ENCODE data around the gene SOS1.
A peak's percentile ranks its signal among the peaks of the same experiment; 100 is the strongest.

SOS1 gene

DNA sequence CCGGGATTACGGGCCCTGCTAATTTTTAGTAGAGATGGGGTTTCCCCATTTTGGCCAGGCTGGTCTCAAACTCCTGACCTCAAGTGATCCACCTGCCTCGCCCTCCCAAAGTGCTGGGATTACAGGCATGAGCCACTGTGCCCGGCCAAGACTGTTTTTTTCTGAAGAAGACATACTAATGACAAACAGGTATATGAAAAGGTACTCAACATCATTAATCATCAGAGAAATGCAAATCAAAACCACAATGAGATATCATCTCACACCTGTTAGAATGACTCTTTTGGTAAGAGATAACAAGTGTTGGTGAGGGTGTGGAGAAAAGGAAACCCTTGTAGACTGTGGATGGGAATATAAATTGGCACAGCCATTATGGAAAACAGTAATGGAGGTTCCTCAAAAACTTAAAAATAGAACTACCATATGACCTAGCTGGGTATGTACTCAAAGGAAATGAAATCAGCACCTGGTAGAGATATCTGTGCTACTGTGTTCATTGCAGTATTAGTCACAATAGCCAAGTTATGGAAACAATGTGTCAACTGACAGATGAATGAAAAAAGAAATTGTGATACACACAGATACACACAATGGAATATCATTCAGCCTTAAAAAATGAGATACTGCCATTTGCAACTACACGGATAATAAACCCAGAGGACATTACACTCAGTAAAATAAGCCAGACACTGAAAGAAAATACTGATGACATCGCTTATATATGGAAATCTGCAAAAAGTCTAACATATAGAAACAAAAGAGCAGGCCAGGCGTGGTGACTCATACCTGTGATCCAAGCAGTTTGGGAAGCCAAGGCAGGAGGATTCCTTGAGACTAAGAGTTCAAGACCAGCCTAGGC lies 20.8 kb downstream of the SOS1 start:
- peaks cover 9% of the 10 kb centered on the region for H3K9me3 Mint-ChIP-seq

DNA sequence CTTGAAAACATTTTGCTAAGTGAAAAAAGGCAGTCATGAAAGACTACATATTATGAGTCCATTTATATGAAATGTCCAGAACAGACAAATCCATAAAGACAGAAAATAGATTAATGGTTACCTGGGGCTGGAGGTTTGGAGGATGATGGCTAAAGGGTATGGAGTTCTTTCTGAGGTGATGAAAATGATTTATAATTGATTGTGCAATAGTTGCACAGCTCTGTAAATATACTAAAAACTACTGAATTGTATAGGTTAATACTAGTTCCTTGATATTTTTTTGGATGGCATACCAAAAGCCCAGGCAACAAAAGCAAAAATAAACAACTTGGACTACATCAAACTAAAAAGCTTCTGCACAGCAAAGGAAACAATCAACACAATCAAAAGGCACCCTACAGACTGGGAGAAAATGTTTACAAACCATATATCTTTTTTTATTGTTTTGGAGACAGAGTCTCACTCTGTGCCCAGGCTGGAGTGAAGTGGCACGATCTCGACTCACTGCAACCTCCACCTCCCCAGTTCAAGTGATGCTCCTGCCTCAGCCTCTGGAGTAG lies 21.5 kb downstream of the SOS1 start:
- Mint-ChIP-seq H3K4me1 (peaks cover 55% of the 10 kb centered on the region), H3K9me3 (peaks cover 9% of the 10 kb centered on the region)
- ATAC-seq: no peak

More for the DNA sequence above, 20.8 kb downstream of the SOS1 start:
- peak overlapping the region; percentile 35 for H3K4me3 Mint-ChIP-seq
- DNase-seq (no peak), ATAC-seq (peak; percentile 98)
- H3K36me3 Mint-ChIP-seq (ENCODE audit: low read depth): peaks cover 21% of the 10 kb centered on the region
- H3K27ac Mint-ChIP-seq: peak overlapping the region; percentile 89
- peaks cover 50% of the 10 kb centered on the region for H3K4me1 Mint-ChIP-seq
- no peaks in the 10 kb centered on the region for H3K27me3 Mint-ChIP-seq

GRCh38 chr2:39095624-39096023 lies 25.2 kb downstream of the SOS1 start:
- Mint-ChIP-seq H3K27me3 (no peaks in the 10 kb centered on the region), H3K9me3 (peaks cover 5% of the 10 kb centered on the region), H3K27ac (no peak overlapping the region), H3K4me3 (no peak overlapping the region), H3K36me3 (ENCODE audit: low read depth) (peaks cover 22% of the 10 kb centered on the region), H3K4me1 (peaks cover 56% of the 10 kb centered on the region)
- DNase-seq: no peak
- ATAC-seq: no peak

More for the DNA sequence above, 21.5 kb downstream of the SOS1 start:
- Mint-ChIP-seq H3K4me3 (peak overlapping the region; percentile 35), H3K27ac (peak overlapping the region; percentile 89), H3K36me3 (ENCODE audit: low read depth) (peaks cover 21% of the 10 kb centered on the region), H3K27me3 (no peaks in the 10 kb centered on the region)
- DNase-seq: no peak

DNA sequence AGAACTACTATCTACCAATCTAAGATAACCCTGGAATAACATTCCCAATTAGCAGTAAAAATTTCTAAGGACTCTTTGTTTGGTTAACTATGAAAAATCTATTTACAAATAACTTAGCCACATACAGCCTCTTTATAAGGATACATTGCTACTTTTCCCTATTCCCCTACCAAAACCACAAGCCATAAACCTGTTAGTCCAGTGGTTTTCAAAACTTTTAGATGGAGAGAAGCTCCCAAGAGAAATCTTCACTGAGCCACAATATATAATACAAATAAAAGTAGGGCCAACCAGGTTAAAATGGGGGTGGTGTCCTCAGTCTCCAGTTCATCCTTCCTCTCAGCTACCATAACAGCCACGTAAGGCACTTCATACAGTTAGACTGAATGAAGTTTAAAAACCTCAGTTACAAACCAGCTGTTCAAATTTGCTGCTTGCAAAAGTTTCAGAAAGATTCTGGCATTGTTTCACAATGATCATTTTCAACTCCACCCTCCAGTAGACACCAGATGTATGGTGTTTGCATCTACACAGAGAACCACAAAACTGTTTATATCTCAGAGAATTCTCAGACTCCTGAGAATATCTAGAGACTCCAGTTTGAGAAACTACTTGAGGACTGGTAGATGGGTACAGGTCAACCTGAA lies 26.0 kb downstream of the SOS1 start:
- Mint-ChIP-seq H3K27ac (no peak overlapping the region), H3K4me3 (no peak overlapping the region), H3K9me3 (no peaks in the 10 kb centered on the region), H3K27me3 (no peaks in the 10 kb centered on the region), H3K4me1 (peaks cover 49% of the 10 kb centered on the region), H3K36me3 (ENCODE audit: low read depth) (peaks cover 17% of the 10 kb centered on the region)
- no peak for DNase-seq
- no peak for ATAC-seq

DNA sequence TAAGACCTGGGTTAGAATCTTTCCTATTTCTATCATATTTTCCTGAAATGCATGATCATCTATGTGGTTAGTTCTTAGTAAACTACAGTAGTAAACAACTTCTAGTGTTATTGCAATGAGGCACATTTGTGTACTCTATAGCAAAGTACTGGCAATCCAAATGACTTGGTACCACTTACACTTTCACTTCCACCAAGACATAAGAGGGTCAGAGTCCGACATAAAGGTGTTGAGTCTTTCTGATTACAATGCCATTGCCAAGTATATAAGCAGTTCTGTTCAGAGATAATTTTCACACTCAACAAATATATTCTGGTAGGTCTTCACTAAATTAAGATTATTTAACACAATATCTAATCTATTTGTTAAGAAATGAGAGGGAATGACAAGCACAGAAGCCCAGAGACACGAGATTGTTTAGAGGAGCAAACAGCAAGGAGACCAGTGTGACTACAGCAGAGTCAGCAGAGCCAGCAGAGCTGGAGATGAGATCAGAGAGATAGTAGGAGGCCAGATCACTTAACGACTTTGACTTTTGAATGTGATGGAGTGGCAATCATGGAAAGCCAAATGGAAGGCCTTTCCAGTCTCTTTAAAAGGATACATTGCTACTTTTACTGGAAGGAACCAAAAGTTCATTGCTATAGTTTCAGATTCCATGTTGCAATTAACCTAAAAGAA lies 27.5 kb downstream of the SOS1 start:
- peaks cover 20% of the 10 kb centered on the region for H3K36me3 Mint-ChIP-seq (ENCODE audit: low read depth)
- H3K4me3 Mint-ChIP-seq: no peak overlapping the region
- H3K4me1 Mint-ChIP-seq: peaks cover 38% of the 10 kb centered on the region
- no peak for ATAC-seq
- no peak for DNase-seq
- peak overlapping the region; percentile 8 for H3K27ac Mint-ChIP-seq
- no peaks in the 10 kb centered on the region for H3K27me3 Mint-ChIP-seq
- no peaks in the 10 kb centered on the region for H3K9me3 Mint-ChIP-seq

DNA sequence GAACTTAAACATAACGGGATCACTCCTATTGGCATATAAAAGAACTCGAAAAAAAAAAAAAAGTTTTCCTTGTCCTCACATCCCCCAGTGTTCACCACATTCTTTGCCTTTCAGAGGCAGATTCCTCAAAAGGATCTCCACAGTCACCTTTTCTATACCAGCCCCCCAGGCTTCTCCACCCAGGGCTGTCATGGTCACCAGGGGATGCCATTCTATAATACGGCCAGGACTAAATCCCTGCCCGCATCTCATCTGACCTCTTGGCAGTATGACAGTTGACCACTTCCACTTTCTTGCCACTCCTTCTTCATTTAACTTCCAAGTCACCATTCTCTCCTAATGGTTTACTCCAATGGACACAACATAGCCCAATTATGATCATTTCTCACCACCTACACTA lies 29.3 kb downstream of the SOS1 start:
- no peaks in the 10 kb centered on the region for H3K27me3 Mint-ChIP-seq
- no peaks in the 10 kb centered on the region for H3K9me3 Mint-ChIP-seq
- peaks cover 20% of the 10 kb centered on the region for H3K36me3 Mint-ChIP-seq (ENCODE audit: low read depth)
- no peak overlapping the region for H3K27ac Mint-ChIP-seq
- ATAC-seq: no peak
- no peak overlapping the region for H3K4me3 Mint-ChIP-seq
- peaks cover 35% of the 10 kb centered on the region for H3K4me1 Mint-ChIP-seq
- no peak for DNase-seq

GRCh38 chr2:39091063-39091462 lies 29.8 kb downstream of the SOS1 start:
- H3K4me1 Mint-ChIP-seq: peaks cover 33% of the 10 kb centered on the region
- DNase-seq (no peak), ATAC-seq (no peak)
- no peaks in the 10 kb centered on the region for H3K27me3 Mint-ChIP-seq
- no peak overlapping the region for H3K27ac Mint-ChIP-seq
- peaks cover 20% of the 10 kb centered on the region for H3K36me3 Mint-ChIP-seq (ENCODE audit: low read depth)
- no peaks in the 10 kb centered on the region for H3K9me3 Mint-ChIP-seq
- no peak overlapping the region for H3K4me3 Mint-ChIP-seq

GRCh38 chr2:39080152-39080551 lies 40.7 kb downstream of the SOS1 start:
- no peaks in the 10 kb centered on the region for H3K27me3 Mint-ChIP-seq
- peaks cover 37% of the 10 kb centered on the region for H3K4me1 Mint-ChIP-seq
- no peak for DNase-seq
- H3K4me3 Mint-ChIP-seq: no peak overlapping the region
- ATAC-seq: no peak
- no peaks in the 10 kb centered on the region for H3K9me3 Mint-ChIP-seq
- H3K36me3 Mint-ChIP-seq (ENCODE audit: low read depth): peaks cover 2% of the 10 kb centered on the region
- H3K27ac Mint-ChIP-seq: no peak overlapping the region

GRCh38 chr2:39069890-39070465 lies 50.9 kb downstream of the SOS1 start:
- Mint-ChIP-seq H3K4me3 (no peak overlapping the region), H3K27me3 (no peaks in the 10 kb centered on the region), H3K27ac (peak overlapping the region; percentile 24), H3K36me3 (ENCODE audit: low read depth) (peaks cover 25% of the 10 kb centered on the region), H3K9me3 (no peaks in the 10 kb centered on the region), H3K4me1 (peaks cover 35% of the 10 kb centered on the region)
- DNase-seq (no peak), ATAC-seq (peak; percentile 63)

- Mint-ChIP-seq H3K4me1 (peaks cover 33% of the 10 kb centered on the region), H3K27ac (no peak overlapping the region), H3K9me3 (no peaks in the 10 kb centered on the region), H3K36me3 (ENCODE audit: low read depth) (peaks cover 22% of the 10 kb centered on the region), H3K27me3 (no peaks in the 10 kb centered on the region), H3K4me3 (no peak overlapping the region)
- peak; percentile 71 for ATAC-seq
- peak; percentile 9 for DNase-seq
Measured at GRCh38 chr2:39069136-39069515, 51.7 kb downstream of the SOS1 start.

DNA sequence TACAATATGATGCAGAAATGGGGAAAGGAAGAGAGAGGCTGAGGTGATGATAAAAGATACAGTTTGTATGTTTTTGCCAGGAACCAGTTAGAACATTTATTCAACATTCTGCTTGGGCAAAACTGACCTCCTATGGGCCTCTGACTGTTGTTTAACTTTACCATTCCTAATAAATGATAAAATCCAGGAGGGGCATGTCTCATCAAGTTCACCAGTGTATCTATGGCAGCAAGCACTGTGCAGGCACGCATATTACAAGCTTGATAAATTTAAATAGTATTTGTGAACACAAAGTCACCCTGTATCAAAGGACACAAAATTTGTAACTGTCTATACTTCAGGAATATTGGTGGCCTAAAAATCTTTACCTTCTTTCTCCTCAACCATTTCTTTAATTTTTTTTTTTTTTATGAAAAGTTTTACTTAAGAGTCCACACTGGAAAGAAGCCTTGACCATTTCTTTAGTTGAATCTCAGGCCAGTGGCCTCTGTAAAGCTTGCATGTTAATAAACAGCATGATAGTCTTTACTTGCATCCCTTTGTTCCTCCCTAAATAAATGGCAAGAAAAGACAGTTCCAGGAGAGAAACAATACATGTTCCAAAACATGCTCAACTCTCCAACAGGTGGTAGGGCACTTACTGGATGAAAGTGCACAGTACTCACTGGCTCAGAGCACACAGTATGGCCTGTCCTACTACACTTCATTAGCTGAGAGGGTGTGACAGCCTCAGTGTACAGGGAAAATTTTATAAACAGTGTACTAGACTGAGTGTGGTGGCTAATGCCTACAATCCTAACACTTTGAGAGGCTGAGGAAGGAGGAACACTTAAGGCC lies 52.3 kb downstream of the SOS1 start:
- peaks cover 22% of the 10 kb centered on the region for H3K36me3 Mint-ChIP-seq (ENCODE audit: low read depth)
- H3K4me3 Mint-ChIP-seq: no peak overlapping the region
- peaks cover 33% of the 10 kb centered on the region for H3K4me1 Mint-ChIP-seq
- DNase-seq: no peak
- no peak overlapping the region for H3K27ac Mint-ChIP-seq
- ATAC-seq: no peak
- H3K27me3 Mint-ChIP-seq: no peaks in the 10 kb centered on the region
- H3K9me3 Mint-ChIP-seq: no peaks in the 10 kb centered on the region

DNA sequence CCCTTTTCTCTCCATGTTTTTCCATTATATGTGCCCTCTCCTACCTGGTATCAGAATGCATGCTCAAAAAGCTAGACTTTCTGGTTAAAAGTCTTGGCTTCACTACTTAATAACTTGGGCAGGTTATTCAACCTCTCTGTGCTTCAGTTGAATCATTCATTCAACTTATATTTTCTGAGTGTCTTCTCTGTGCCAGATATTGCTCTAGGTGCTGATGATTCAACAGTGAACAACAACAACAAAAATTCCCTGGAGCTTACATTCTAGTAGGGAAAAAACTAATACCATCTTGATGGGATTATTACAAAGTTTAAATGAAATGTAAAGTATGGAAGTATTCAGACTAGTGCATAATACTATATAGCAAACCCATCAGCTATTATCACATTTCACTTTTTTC lies 55.2 kb downstream of the SOS1 start:
- Mint-ChIP-seq H3K27me3 (no peaks in the 10 kb centered on the region), H3K4me3 (no peak overlapping the region), H3K4me1 (peaks cover 20% of the 10 kb centered on the region), H3K27ac (peak overlapping the region; percentile 2), H3K9me3 (no peaks in the 10 kb centered on the region), H3K36me3 (ENCODE audit: low read depth) (peaks cover 17% of the 10 kb centered on the region)
- DNase-seq (no peak), ATAC-seq (no peak)

- no peaks in the 10 kb centered on the region for H3K9me3 Mint-ChIP-seq
- H3K4me1 Mint-ChIP-seq: peaks cover 11% of the 10 kb centered on the region
- H3K27me3 Mint-ChIP-seq: no peaks in the 10 kb centered on the region
- H3K27ac Mint-ChIP-seq: peak overlapping the region; percentile 11
- no peak for DNase-seq
- H3K4me3 Mint-ChIP-seq: no peak overlapping the region
- ATAC-seq: no peak
- H3K36me3 Mint-ChIP-seq (ENCODE audit: low read depth): peaks cover 14% of the 10 kb centered on the region
Measured at GRCh38 chr2:39062320-39062719, 58.5 kb downstream of the SOS1 start.

DNA sequence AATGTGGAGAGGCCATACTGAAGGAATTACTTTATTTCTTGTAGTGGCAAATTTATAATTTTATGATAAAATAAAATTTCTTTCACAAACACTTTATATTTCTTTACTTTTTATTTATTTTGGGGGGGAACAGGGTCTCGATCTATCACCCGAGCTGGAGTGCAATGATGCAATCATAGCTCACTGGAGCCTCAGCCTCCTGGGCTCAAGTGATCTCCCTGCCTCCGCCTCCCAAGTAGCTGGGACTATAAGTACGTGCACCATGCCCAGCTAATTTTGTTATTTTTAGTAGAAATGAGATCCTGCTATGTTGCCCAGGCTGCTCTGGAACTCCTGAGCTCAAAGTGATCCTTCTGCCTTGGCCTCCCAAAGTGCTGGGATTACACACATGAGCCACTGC lies 59.6 kb downstream of the SOS1 start:
- ATAC-seq: no peak
- Mint-ChIP-seq H3K9me3 (no peaks in the 10 kb centered on the region), H3K27me3 (no peaks in the 10 kb centered on the region), H3K36me3 (ENCODE audit: low read depth) (peaks cover 11% of the 10 kb centered on the region), H3K4me3 (no peak overlapping the region), H3K27ac (no peak overlapping the region), H3K4me1 (peaks cover 7% of the 10 kb centered on the region)
- no peak for DNase-seq
